ENCODE measurements around the gene IRS1.

GRCh38 chr2:226828191-226828590 is 28.6 kb upstream of the IRS1 start:
- no peak for TF ChIP-seq GATA2 (IDR thresholded peaks at IDR 0.05; ENCODE audit: low read depth, low read length)
- no peak for TF ChIP-seq GATA3 (IDR thresholded peaks at IDR 0.05; ENCODE audit: low read depth, low read length)
